Choroid plexus epithelial cell (primary cell): ENCODE results near the gene SMARCD3.

Experiments used
- DNase-seq: peaks from one replicate; pipeline ENCODE4 v3.0.0-alpha.2; 2010; ENCODE audit warnings: low read depth
- H3K4me3 ChIP-seq: 2 replicates; pipeline ENCODE4 v1.5.1; 2011; ENCODE audit warnings: low read depth, mild to moderate bottlenecking, control low read depth, low read length, moderate library complexity
- TF ChIP-seq, protein P1 (sequence below): conservative IDR thresholded peaks from 2 replicates; pipeline ENCODE4 v1.5.1; 2011; ENCODE audit warnings: low read depth, mild to moderate bottlenecking, control low read depth, inconsistent platforms, low read length, moderate library complexity

The SMARCD3 gene

DNA sequence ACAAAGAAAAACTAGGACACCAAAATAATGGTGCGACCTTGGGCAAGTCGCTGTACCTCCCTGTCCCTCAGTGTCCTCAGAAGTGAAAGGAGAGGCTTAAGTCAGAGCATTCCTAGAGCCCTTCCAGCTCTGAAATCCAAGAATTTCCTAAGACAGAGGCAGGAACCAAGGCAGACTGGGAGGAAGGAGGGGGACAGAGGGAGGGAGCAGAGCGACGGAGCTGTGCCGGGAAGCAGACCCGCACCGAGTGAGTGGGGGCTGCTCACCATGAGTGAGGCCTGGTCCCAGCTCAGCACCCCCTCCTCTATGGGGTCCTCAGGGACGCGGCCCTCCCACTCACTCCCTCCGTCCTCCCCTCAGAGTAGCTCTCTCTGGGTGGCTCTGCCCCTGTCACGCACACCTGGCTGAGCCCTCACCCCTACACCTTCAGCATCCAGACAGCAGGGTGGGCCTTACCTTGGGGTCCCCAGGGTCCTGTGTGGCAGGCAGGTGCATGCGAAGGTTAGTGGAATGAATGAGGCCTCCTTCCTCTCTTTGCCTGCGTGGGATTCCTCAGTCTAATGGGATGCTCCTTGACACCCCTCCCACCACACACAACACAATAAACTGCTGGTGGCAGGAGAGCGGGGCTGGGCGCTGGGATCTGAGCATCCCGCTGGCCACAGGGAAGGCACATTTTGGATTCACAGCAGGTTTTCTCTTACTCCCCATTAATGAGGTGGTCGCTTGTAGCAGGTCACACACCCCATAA lies 4.6 kb upstream of the SMARCD3 start:
- DNase-seq = no peak
- TF ChIP-seq, protein P1, sequence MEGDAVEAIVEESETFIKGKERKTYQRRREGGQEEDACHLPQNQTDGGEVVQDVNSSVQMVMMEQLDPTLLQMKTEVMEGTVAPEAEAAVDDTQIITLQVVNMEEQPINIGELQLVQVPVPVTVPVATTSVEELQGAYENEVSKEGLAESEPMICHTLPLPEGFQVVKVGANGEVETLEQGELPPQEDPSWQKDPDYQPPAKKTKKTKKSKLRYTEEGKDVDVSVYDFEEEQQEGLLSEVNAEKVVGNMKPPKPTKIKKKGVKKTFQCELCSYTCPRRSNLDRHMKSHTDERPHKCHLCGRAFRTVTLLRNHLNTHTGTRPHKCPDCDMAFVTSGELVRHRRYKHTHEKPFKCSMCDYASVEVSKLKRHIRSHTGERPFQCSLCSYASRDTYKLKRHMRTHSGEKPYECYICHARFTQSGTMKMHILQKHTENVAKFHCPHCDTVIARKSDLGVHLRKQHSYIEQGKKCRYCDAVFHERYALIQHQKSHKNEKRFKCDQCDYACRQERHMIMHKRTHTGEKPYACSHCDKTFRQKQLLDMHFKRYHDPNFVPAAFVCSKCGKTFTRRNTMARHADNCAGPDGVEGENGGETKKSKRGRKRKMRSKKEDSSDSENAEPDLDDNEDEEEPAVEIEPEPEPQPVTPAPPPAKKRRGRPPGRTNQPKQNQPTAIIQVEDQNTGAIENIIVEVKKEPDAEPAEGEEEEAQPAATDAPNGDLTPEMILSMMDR = no peak
- no peak overlapping the region for H3K4me3 ChIP-seq

DNA sequence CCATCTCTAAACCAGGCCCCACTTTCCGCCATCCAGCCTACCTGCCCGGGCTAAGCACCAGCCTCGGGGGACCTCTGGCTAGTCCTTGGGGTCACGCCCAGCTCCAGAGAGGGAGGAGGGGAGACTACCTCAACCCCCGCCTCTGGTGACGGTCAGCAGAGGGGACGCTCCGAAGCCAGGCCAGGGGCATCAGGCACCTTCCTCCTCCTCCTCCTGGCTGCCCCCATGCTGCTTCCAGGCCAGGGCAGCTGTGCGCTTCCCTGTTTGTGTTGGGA lies 4.0 kb upstream of the SMARCD3 start:
- TF ChIP-seq, protein P1 = no peak
- DNase-seq = no peak
- peak overlapping the region; percentile 74 for H3K4me3 ChIP-seq

DNA sequence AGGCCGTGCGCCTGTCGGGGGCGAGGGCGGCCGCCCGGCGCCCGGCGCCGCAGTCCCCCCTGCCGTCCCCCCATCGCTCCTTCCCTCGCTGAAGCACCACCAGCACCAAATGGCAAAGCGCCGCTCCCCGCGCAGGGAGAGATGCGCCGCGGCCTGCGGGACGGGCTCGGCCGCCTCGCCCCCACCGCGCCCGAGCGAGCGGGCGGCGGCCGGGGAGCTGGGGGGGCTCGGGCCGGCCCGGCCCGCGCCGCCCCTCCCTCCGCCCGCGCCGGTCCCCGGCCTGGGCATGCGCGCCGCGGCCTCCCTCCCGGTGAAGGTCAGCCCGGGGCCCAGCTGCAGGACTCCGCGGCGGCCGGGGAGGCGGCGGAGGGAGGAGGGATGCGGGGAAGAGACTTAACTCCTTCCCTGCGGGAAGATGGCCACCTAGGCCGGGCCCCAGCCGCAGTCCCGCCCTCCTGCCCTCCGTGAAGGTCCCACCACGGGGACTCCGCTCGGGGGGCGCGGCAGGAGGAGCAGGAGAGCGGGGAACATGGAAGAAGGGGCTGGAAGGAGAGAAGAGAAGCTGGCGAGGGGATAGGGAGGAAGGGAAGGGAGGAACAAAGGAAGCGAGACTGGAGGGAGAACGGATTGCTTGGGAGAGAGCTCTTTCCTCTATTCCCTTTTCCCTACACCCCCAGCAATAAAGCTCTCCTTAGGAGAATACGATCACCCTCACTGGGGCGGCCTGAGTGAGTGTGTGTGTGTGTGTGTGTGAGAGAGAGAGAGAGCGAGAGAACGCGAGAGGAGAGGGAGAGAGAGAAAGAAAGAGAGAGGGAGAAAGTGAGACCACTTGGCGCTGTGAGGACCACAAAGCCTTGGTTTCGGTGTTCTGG lies 3.4 kb upstream of the SMARCD3 start:
- DNase-seq = peak; percentile 80
- TF ChIP-seq, protein P1 = no peak
- peak overlapping the region; percentile 74 for H3K4me3 ChIP-seq

DNA sequence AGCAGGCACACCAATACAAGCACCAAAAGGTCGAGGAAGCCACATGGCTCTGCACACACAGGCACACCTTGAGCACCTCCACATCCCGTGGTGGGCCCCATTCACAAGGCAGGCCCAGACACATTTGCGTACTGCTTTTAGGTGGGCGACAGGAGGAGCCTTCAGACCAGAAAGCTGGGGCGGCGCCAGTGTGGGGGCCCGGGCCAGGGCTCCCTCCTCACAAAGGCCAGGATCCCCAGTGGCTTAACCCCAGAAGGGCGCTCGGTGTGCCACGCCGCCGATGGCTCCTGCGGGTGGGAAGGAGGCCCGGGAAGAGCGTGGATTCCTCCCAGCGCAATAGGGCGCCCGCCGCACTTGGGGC lies 2.8 kb upstream of the SMARCD3 start:
- peak overlapping the region; percentile 74 for H3K4me3 ChIP-seq
- peak; percentile 25 for DNase-seq
- TF ChIP-seq, protein P1 = no peak

DNA sequence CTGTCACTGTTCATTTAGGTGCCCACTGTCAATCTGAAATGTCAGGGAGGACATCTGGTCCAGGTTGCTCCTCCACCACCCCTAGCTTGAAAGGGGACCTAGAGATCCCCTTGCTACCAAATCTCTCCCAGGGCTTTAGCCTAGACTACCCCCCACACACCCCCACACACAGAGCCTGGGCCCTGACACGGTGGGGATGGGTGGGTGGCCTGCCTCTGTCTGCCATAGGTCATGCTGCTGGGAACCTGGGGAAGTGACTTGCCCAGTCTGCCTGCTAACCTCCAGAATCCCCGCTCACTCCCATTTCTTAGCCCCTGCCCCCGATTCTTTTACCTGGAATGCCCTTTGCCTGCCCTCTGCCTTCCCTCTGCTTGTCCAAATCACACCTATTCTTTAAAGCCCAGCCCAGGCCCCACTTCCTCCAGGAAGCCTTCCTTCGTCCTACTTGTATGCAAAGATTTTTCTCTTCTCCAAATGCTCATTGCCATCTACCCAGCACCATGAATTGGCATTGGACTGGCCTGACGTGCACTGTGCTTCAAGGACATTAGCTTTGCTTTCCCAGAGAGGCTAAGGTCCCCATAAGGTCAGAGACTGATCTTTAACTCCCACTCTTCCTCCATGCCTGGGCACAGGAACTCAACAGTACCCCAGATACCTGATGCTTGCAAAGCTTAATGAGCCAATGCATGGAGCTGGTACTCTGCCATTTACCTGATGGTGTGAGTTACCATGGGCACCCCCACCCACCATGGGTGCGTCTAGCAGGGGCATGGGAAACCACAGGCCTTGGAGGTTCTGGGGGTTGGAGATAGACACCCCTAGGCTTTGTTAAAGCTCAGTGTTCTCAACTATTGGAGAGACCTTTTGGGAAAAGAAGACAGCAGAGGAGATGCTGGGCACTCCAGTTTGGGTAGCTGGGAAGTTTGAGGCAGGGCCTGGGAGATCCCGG lies 2.0 kb upstream of the SMARCD3 start:
- TF ChIP-seq, protein P1 = no peak
- no peak overlapping the region for H3K4me3 ChIP-seq
- no peak for DNase-seq

DNA sequence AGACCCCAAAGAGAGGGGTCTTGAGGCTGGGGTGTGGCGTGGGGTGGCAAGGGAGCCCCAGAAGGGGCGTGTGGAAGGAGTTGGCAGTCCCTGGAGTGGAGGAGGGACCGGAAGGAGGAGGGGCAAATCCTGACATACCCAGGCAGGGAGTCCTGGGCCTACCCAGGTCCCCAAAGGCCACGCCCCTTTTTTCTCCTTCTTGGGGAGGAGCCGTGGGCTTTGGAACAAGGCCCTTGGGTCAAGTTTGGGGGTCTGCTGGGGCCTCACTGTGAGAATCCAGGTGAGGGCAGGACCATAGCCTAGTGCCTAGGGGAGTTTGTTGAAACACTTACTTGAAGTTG lies 1.2 kb upstream of the SMARCD3 start:
- peak; percentile 58 for DNase-seq
- peak overlapping the region; percentile 11 for H3K4me3 ChIP-seq

More for the DNA sequence above, 1.2 kb upstream of the SMARCD3 start:
- TF ChIP-seq, protein P1 = no peak
